ENCODE measurements around the gene TMEM182. TPM values are rescaled to one million over a fixed set of nuclear protein-coding genes. Genes with fewer than 3 reads are reported as not detected.

Gene TMEM182
- total RNA-seq, 1 donor from 2014 or later = 6.1 TPM

DNA sequence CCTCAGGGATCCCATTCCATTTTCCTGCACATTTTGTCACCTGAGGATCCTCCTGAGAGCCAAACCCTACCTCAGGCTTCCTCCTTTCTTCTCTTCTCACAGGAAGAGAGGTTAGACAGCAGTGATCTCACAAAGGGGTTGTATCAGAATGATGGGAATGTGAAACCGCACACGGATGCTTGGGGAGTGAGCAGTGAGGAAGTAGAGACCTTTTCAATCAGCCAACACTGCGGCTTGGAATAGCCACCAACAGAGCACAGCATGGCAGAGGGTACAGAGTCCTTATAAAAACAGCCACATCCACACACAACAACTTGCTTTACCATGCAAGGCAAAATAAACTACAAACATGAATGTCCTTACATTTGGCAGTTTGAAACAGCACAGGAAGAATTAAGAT, 8.7 kb downstream of the TMEM182 start:
- DNase-seq (ENCODE audit: low read depth) = no peak
- no peaks in the 10 kb centered on the region for H3K27me3 ChIP-seq (ENCODE audit: control insufficient read depth, insufficient read depth, low read length)
- H3K36me3 ChIP-seq (ENCODE audit: control insufficient read depth, insufficient read depth, low read length) = no peaks in the 10 kb centered on the region
- TF ChIP-seq, protein P1, sequence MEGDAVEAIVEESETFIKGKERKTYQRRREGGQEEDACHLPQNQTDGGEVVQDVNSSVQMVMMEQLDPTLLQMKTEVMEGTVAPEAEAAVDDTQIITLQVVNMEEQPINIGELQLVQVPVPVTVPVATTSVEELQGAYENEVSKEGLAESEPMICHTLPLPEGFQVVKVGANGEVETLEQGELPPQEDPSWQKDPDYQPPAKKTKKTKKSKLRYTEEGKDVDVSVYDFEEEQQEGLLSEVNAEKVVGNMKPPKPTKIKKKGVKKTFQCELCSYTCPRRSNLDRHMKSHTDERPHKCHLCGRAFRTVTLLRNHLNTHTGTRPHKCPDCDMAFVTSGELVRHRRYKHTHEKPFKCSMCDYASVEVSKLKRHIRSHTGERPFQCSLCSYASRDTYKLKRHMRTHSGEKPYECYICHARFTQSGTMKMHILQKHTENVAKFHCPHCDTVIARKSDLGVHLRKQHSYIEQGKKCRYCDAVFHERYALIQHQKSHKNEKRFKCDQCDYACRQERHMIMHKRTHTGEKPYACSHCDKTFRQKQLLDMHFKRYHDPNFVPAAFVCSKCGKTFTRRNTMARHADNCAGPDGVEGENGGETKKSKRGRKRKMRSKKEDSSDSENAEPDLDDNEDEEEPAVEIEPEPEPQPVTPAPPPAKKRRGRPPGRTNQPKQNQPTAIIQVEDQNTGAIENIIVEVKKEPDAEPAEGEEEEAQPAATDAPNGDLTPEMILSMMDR (IDR thresholded peaks at IDR 0.05; ENCODE audit: insufficient read depth, low read length, severe bottlenecking) = no peak
- no peak overlapping the region for H3K4me3 ChIP-seq (ENCODE audit: low read depth, low read length)
- peak; percentile 36 for FAIRE-seq

DNA sequence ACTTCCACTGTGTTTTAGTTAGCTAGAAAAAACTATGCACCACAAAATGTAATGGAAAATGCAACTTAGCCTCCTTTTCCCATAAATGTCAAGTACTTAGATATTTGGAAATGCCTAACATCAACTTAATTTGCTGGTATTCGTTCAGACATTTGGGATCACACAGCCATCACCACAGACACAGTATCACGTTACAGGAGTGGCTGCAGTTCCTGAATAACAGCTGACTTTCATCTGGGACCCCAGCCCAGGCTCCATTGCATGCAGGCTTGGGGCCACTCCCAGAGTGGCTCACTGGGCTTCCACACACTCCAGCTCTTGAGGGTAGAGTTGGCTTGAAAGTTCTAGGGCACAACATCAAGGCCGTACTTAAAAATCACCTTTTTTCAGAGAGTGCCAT, 9.3 kb downstream of the TMEM182 start:
- H3K27me3 ChIP-seq (ENCODE audit: control insufficient read depth, insufficient read depth, low read length) = no peaks in the 10 kb centered on the region
- FAIRE-seq = no peak
- no peak for DNase-seq (ENCODE audit: low read depth)
- no peaks in the 10 kb centered on the region for H3K36me3 ChIP-seq (ENCODE audit: control insufficient read depth, insufficient read depth, low read length)
- TF ChIP-seq, protein P1 (IDR thresholded peaks at IDR 0.05; ENCODE audit: insufficient read depth, low read length, severe bottlenecking) = no peak
- no peak overlapping the region for H3K4me3 ChIP-seq (ENCODE audit: low read depth, low read length)

DNA sequence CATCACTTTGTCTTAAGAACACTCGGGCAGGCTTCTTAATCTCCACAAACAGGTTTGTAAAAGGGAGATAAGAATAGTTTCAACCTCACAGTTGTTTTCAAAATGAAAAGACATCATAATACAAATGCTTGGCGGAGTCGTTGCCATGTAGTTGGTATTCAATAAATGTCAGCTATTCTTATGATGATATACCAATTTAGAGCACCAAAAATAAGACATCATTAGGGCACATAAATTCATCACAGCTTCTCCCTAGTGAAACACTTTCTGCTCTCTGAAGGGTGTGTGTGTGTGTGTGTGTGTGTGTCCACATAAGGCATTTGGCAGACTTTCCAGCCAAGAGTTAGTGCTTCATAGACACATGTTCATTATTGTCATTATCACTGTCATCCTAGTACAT, 10.8 kb downstream of the TMEM182 start:
- Histone ChIP-seq H3K4me3 (ENCODE audit: low read depth, low read length) (no peak overlapping the region), H3K27me3 (ENCODE audit: control insufficient read depth, insufficient read depth, low read length) (no peaks in the 10 kb centered on the region), H3K36me3 (ENCODE audit: control insufficient read depth, insufficient read depth, low read length) (no peaks in the 10 kb centered on the region)
- TF ChIP-seq, protein P1 (IDR thresholded peaks at IDR 0.05; ENCODE audit: insufficient read depth, low read length, severe bottlenecking) = no peak
- no peak for DNase-seq (ENCODE audit: low read depth)
- no peak for FAIRE-seq

DNA sequence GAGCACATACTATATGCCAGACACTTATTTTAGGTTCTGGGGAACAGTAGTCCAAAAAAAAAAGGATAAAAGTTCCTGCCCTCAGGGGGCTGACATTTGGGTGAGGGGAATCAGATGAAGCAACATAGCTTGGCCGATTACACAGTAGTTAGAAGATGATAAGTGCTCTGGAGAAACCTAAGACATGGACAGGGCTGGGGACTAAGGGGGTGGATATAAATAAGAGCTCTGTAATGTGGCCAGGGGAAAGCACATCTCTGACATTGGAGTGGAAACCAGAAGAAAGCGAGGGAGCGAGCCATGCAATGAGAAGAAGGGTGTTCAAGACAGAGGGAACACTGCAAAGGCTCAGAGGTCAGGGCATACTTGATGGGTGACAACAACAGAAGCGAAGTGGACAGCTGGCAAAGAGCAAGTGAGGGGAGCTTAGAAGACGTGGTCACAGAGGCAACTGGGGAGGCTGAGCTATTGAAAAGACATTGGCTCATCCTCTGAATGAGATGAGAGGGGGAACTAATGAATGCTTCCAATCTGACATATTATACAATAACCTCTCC, 11.4 kb downstream of the TMEM182 start:
- no peaks in the 10 kb centered on the region for H3K27me3 ChIP-seq (ENCODE audit: control insufficient read depth, insufficient read depth, low read length)
- FAIRE-seq = no peak
- TF ChIP-seq, protein P1 (IDR thresholded peaks at IDR 0.05; ENCODE audit: insufficient read depth, low read length, severe bottlenecking) = no peak
- DNase-seq (ENCODE audit: low read depth) = no peak
- no peaks in the 10 kb centered on the region for H3K36me3 ChIP-seq (ENCODE audit: control insufficient read depth, insufficient read depth, low read length)
- H3K4me3 ChIP-seq (ENCODE audit: low read depth, low read length) = no peak overlapping the region

GRCh38 chr2:102778260-102778659, 16.4 kb downstream of the TMEM182 start:
- no peaks in the 10 kb centered on the region for H3K27me3 ChIP-seq (ENCODE audit: control insufficient read depth, insufficient read depth, low read length)
- TF ChIP-seq, protein P1 (IDR thresholded peaks at IDR 0.05; ENCODE audit: insufficient read depth, low read length, severe bottlenecking) = no peak
- H3K4me3 ChIP-seq (ENCODE audit: low read depth, low read length) = no peak overlapping the region
- FAIRE-seq = no peak
- DNase-seq (ENCODE audit: low read depth) = no peak
- H3K36me3 ChIP-seq (ENCODE audit: control insufficient read depth, insufficient read depth, low read length) = no peaks in the 10 kb centered on the region

- Histone ChIP-seq H3K36me3 (ENCODE audit: control insufficient read depth, insufficient read depth, low read length) (no peaks in the 10 kb centered on the region), H3K4me3 (ENCODE audit: low read depth, low read length) (no peak overlapping the region), H3K27me3 (ENCODE audit: control insufficient read depth, insufficient read depth, low read length) (no peaks in the 10 kb centered on the region)
- DNase-seq (ENCODE audit: low read depth) = no peak
- no peak for FAIRE-seq
- TF ChIP-seq, protein P1 (IDR thresholded peaks at IDR 0.05; ENCODE audit: insufficient read depth, low read length, severe bottlenecking) = no peak
Measured at GRCh38 chr2:102780467-102780866, 18.6 kb downstream of the TMEM182 start.
